ENCODE results near the gene ZRANB1. TPM values are rescaled to one million over a fixed set of nuclear protein-coding genes. Genes with fewer than 3 reads are reported as not detected.

Gene ZRANB1
- total RNA-seq, 4 donors from 2014 or later = 22.1 to 37.5 (median 25.0) TPM

DNA sequence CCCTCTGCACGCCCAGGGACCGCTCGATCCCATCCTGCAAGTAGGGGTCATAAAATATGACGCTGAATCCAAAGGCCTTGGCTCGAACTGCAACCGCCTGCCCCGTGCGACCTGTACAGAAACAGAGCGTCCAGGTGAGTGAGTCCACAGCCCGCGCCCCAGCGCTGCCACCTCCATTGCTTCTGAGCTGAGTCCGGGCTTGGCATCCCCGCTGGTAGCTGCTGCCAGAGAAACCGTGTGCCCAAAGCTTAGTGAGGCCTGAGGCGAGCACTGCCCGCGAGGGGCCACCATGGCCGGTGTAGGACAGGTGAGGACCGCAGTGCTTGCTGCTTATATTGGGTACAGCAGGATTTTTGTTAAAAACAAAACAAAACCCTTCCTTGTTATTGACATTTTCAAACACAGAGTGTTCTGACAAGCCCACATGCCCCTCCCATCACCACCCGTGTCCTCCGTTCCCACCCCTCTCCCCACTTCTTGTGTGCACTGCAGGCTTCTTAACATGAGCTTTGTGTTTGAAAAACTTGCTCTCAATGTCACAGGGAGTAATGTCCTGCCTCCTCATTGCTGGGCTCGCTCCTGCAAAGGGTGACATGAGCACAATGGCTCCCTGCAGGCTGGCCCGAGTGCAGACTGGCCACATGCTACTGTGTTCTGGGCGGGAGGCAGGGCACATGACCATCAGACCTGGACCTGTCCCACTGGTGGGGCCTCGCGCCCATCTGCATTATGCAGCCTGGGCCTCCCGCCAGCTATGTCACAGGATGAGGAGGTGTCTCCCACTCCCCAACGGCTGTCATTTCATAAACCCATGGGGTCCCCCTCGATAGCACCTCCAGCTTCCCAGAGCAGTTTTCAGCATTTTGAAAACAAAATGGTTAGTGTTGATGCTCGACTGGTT, 52.9 kb downstream of the ZRANB1 start:
- Histone ChIP-seq H3K27ac (no peak overlapping the region), H3K4me3 (replicated peaks in 1 of 3) (no peak overlapping the region), H3K9me3 (no peaks in the 10 kb centered on the region), H3K36me3 (peaks cover 86 to 87% of the 10 kb centered on the region in 2 donors), H3K4me1 (no peaks in the 10 kb centered on the region), H3K27me3 (no peaks in the 10 kb centered on the region)
- no peak for DNase-seq
- WGBS, 2 donors = 86 to 90% methylated on average over 28 to 31 of the region's 31 CpGs
- no peak for TF ChIP-seq POLR2A (IDR thresholded peaks at IDR 0.05)
- TF ChIP-seq, protein P1, sequence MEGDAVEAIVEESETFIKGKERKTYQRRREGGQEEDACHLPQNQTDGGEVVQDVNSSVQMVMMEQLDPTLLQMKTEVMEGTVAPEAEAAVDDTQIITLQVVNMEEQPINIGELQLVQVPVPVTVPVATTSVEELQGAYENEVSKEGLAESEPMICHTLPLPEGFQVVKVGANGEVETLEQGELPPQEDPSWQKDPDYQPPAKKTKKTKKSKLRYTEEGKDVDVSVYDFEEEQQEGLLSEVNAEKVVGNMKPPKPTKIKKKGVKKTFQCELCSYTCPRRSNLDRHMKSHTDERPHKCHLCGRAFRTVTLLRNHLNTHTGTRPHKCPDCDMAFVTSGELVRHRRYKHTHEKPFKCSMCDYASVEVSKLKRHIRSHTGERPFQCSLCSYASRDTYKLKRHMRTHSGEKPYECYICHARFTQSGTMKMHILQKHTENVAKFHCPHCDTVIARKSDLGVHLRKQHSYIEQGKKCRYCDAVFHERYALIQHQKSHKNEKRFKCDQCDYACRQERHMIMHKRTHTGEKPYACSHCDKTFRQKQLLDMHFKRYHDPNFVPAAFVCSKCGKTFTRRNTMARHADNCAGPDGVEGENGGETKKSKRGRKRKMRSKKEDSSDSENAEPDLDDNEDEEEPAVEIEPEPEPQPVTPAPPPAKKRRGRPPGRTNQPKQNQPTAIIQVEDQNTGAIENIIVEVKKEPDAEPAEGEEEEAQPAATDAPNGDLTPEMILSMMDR (IDR thresholded peaks at IDR 0.05) = no peak
- intact Hi-C loops (cut with DNase I) = no loop called here

DNA sequence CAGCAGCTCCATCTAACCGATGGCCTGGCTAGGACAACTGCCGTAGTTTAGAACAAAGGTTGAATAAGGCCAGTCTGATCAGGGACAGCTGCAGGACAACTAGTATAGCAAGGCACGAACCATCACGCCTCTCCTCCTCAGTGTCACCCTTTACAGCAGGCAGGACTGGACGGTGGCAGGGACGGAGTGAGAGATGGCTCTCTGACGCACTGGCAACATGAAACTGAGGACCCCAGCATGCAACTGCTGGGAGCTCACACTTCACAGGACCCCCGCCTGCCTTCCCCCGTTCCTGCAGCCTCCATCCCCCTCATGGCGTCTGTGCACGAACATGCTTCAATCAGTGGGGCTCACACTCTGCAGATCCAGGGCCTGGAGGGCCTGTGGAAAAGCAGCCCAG, 53.7 kb downstream of the ZRANB1 start:
- Histone ChIP-seq H3K27ac (no peak overlapping the region), H3K9me3 (no peaks in the 10 kb centered on the region), H3K36me3 (peaks cover 87 to 89% of the 10 kb centered on the region in 2 donors), H3K4me1 (no peaks in the 10 kb centered on the region), H3K4me3 (replicated peaks in 1 of 3) (no peak overlapping the region), H3K27me3 (no peaks in the 10 kb centered on the region)
- 91 to 94% methylated on average over 11 of the region's 11 CpGs for WGBS, 2 donors
- TF ChIP-seq, protein P1 (IDR thresholded peaks at IDR 0.05) = no peak
- TF ChIP-seq POLR2A (IDR thresholded peaks at IDR 0.05) = no peak
- intact Hi-C loops (cut with DNase I) = no loop called here
- no peak for DNase-seq

DNA sequence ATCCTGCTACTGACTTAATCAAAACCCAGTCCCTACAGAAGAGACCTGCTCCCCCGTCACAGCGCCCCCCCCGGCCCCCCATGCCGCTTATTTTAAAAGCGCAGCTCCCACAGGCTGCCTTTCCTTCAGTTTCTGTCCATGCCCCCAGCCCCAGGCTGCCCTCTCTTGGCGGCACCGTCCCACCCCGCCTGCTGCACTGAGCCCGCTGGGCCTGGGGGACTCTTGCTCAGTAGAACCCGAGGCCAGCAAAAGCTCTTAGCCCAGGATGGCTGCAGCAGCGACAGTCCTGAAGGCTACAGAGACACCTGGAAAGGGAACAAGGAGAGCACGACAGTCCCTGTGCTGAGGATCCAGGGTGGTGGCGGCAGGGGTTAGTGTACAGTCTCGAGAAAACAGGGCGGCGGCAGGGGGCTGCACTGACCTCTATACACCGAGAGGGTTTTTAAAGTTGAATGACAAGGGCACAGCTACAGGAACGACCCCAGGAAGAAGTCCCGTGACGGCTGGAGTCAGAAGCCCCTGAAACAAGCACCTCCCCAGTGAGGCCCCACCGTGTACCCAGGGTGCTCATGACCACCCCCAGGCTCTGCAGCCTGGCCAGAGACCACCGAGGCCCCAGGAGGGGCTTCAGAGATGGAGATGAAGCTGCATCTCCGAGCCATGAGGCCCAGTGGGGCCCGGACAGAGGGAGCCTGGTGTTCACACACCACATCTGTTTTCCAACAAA, 54.4 kb downstream of the ZRANB1 start:
- 95 to 96% methylated on average over 20 to 24 of the region's 24 CpGs for WGBS, 2 donors
- H3K4me1 ChIP-seq = no peaks in the 10 kb centered on the region
- H3K9me3 ChIP-seq = no peaks in the 10 kb centered on the region
- DNase-seq = no peak
- TF ChIP-seq, protein P1 (IDR thresholded peaks at IDR 0.05) = no peak
- TF ChIP-seq POLR2A (IDR thresholded peaks at IDR 0.05) = no peak
- H3K36me3 ChIP-seq = peaks cover 86 to 88% of the 10 kb centered on the region in 2 donors
- H3K27me3 ChIP-seq = no peaks in the 10 kb centered on the region
- no peak overlapping the region for H3K4me3 ChIP-seq (replicated peaks in 1 of 3)
- no peak overlapping the region for H3K27ac ChIP-seq
- intact Hi-C loops (cut with DNase I) = no loop called here

DNA sequence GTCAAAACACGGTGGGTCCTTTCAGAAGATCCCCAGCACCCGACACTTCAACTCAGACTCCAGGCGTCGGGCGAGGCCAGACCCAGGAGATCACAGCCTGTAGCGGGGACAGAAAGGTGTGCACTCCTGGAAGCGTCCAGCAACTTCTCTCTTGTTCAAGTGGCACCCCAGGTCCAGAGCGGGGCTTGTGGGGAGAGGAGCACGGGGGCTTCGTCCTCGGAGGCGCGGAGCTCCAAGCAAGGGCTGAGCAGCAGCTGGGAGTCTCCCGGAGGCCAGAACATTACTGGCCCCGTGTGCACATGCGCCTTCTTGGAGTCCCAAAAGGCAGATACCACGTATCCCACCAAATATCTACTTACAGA, 54.9 kb downstream of the ZRANB1 start:
- 90 to 97% methylated on average over 5 to 14 of the region's 17 CpGs for WGBS, 2 donors
- peaks cover 86 to 88% of the 10 kb centered on the region in 2 donors for H3K36me3 ChIP-seq
- DNase-seq = no peak

More for the DNA sequence above, 54.9 kb downstream of the ZRANB1 start:
- no peak overlapping the region for H3K4me3 ChIP-seq (replicated peaks in 1 of 3)
- no peaks in the 10 kb centered on the region for H3K27me3 ChIP-seq
- H3K27ac ChIP-seq = no peak overlapping the region
- no peaks in the 10 kb centered on the region for H3K4me1 ChIP-seq
- intact Hi-C loops (cut with DNase I) = no loop called here
- TF ChIP-seq POLR2A (IDR thresholded peaks at IDR 0.05) = no peak
- TF ChIP-seq, protein P1 (IDR thresholded peaks at IDR 0.05) = no peak
- H3K9me3 ChIP-seq = no peaks in the 10 kb centered on the region

Measured in thyroid gland (tissue), 4 donors.